ENCODE results near the gene ANKRD27.

GRCh38 chr19:32631381-32631780, 43.6 kb downstream of the ANKRD27 start:
- no peak for TF ChIP-seq CTCF (IDR thresholded peaks at IDR 0.05)
- TF ChIP-seq POLR2A (IDR thresholded peaks at IDR 0.05) = no peak
